GM06990 (cell line): ENCODE measurements around the gene FAM222A.

Source experiments
- DNase-seq: peaks from one replicate; pipeline ENCODE4 v3.0.0-alpha.2; 2011; ENCODE audit not compliant: insufficient read length; ENCODE audit errors: extremely low read depth
- H3K27me3 ChIP-seq: replicated peaks from 2 replicates; pipeline ENCODE4 v1.6.0; 2011; ENCODE audit warnings: low read length; ENCODE audit not compliant: control insufficient read depth, insufficient read depth
- H3K36me3 ChIP-seq: 2 replicates; pipeline ENCODE4 v1.5.1; 2011; ENCODE audit warnings: low read length; ENCODE audit not compliant: control insufficient read depth, insufficient read depth
- H3K4me3 ChIP-seq: replicated peaks from 2 replicates; pipeline ENCODE4 v1.5.1; 2011; ENCODE audit warnings: low read depth, mild to moderate bottlenecking, control low read depth, low read length
- CTCF ChIP-seq: IDR thresholded peaks from 2 replicates; pipeline ENCODE4 v1.5.1; 2011; ENCODE audit warnings: low read length, control low read depth, mild to moderate bottlenecking, inconsistent platforms; ENCODE audit not compliant: insufficient read depth, poor library complexity, severe bottlenecking

The FAM222A gene

GRCh38 chr12:109732321-109733305 is 19.0 kb downstream of the FAM222A start:
- no peaks in the 10 kb centered on the region for H3K36me3 ChIP-seq
- DNase-seq = no peak
- TF ChIP-seq CTCF = no peak
- H3K27me3 ChIP-seq = peaks cover 3% of the 10 kb centered on the region
- H3K4me3 ChIP-seq = no peak overlapping the region

GRCh38 chr12:109734219-109735000 is 20.8 kb downstream of the FAM222A start:
- Histone ChIP-seq H3K27me3 (peaks cover 3% of the 10 kb centered on the region), H3K36me3 (no peaks in the 10 kb centered on the region), H3K4me3 (no peak overlapping the region)
- TF ChIP-seq CTCF = no peak
- no peak for DNase-seq

GRCh38 chr12:109735051-109735521 is 21.5 kb downstream of the FAM222A start:
- TF ChIP-seq CTCF = no peak
- Histone ChIP-seq H3K36me3 (no peaks in the 10 kb centered on the region), H3K27me3 (peaks cover 3% of the 10 kb centered on the region), H3K4me3 (no peak overlapping the region)
- DNase-seq = no peak

GRCh38 chr12:109735825-109736551 is 22.4 kb downstream of the FAM222A start:
- no peak for TF ChIP-seq CTCF
- no peak overlapping the region for H3K4me3 ChIP-seq
- H3K36me3 ChIP-seq = no peaks in the 10 kb centered on the region
- no peak for DNase-seq
- peaks cover 1% of the 10 kb centered on the region for H3K27me3 ChIP-seq

- DNase-seq = no peak
- no peak for TF ChIP-seq CTCF
- H3K36me3 ChIP-seq = no peaks in the 10 kb centered on the region
- no peak overlapping the region for H3K4me3 ChIP-seq
- H3K27me3 ChIP-seq = peaks cover 1% of the 10 kb centered on the region
Observed at GRCh38 chr12:109736552-109737108, 23.0 kb downstream of the FAM222A start.
